HS-5 (cell line): ENCODE results near the gene NUP35.
"Not testable (repeated sequence)": the region's sequence is repeated elsewhere in the genome, so short reads cannot be mapped to it uniquely, and the experiment has no call there.

ENCODE experiments used
- DNase-seq: peaks from one replicate; pipeline ENCODE4 v3.0.0-alpha.2; 2012; ENCODE audit warnings: low read depth

The NUP35 gene

DNA sequence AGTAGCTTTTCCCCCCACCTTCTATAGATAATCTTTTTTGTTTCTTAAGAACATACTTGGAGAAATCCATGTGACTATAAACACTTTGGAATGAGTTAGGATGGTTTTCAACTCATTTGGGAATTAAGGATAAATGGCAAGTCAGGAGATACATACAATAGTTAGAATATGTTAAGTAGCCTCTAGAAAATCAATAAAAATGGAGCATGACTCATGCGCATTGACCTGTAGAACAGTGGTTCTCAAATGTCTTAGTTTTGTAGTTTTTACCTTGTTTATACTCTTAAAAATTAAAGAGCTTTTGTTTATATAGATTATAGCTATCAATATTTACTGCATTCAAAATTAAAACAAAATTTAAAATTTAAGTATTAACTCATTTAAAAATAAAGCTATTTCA, 24.7 kb downstream of the NUP35 start:
- no peak for DNase-seq

GRCh38 chr2:183149489-183149888, 25.2 kb downstream of the NUP35 start:
- DNase-seq: no peak

DNA sequence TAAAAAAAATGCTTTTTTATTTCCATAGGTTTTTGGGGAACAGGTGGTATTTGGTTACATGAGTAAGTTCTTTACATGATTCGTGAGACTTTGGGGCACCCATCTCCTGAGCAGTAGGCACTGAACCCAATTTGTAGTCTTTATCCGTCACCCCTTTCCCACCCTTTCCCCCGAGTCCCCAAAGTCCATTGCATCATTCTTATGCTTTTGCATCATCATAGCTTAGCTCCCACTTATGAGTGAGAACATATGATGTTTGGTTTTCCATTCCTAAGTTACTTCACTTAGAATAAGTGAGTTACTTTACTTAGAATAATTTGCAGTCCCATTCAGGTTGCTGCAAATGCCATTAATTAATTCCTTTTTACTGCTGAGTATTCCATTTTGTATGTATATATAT, 28.0 kb downstream of the NUP35 start:
- not testable (repeated sequence) for DNase-seq

GRCh38 chr2:183153967-183154366, 29.7 kb downstream of the NUP35 start:
- DNase-seq: no peak

- not testable (repeated sequence) for DNase-seq
These were observed 30.5 kb downstream of the NUP35 start for GRCh38 chr2:183154772-183155171.

- DNase-seq: no peak
These were observed 32.9 kb downstream of the NUP35 start for GRCh38 chr2:183157131-183157530.

DNA sequence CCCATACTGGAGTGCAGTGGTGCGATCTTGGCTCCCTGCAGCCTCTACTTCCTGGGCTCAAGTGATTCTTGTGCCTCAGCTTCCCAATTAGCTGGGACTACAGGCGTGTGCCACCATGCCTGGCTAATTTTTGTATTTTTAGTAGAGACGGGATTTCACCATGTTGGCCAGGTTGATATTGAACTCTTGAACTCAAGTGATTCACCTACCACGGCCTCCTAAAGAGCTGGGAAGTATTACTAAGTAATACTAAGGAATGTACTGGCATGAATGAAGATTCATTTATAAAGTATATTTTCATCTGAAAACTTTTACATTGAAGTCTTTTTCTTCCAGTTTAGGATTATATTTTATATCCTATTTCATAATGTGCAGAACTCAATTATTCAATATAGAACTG, 38.1 kb downstream of the NUP35 start:
- DNase-seq: peak; percentile 28

- no peak for DNase-seq
These were observed 39.8 kb downstream of the NUP35 start for GRCh38 chr2:183163821-183164649.

DNA sequence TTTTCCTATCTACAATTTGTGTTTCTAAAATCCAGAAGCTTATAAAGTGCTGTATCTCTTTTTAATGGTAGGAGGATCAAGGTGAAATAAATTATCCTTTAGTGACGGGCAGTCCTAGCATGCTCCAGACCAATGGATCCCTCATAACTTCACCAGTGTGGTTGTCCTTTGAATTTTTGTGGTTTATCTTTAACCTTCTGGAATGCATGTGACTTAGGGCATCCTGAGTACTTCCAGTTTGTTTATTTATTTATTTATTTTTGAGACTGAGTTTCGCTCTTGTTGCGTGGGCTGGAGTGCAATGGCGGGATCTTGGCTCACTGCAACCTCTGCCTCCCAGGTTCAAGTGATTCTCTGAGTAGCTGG, 40.4 kb downstream of the NUP35 start:
- no peak for DNase-seq

DNA sequence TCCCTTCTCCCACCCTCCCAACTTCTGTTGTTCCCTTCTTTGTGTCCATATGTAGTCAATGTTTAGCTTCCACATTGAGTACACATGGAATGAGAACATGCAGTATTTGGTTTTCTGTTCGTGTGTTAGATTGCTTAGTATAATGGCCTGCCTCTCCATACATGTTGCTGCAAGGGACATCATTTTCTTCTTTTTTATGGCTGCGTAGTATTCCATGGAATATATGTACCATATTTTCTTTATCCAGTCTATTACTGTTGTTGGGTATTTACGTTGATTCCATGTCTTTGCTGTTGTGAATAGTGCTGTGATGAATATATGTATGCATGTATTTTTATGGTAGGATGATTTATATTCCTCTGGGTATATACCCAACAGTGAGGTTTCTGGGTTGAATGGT, 42.0 kb downstream of the NUP35 start:
- DNase-seq: no peak

DNA sequence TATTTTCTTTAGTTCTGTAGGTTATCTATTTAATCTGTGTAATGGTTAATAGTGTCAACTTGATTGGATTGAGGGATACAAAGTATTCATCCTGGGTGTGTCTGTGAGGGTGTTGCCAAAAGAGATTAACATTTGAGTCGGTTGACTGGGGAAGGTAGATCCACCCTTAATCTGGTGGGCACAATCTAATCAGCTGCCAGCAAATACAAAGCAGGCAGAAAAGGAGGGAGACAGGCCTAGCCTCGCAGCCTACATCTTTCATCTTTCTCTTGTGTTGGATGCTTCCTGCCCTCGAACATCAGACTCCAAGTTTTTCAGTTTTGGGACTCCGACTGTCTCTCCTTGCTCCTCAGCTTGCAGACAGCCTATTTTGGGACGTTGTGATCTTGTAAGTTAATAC, 42.7 kb downstream of the NUP35 start:
- DNase-seq: not testable (repeated sequence)

GRCh38 chr2:183172220-183172887, 48.1 kb downstream of the NUP35 start:
- no peak for DNase-seq

DNA sequence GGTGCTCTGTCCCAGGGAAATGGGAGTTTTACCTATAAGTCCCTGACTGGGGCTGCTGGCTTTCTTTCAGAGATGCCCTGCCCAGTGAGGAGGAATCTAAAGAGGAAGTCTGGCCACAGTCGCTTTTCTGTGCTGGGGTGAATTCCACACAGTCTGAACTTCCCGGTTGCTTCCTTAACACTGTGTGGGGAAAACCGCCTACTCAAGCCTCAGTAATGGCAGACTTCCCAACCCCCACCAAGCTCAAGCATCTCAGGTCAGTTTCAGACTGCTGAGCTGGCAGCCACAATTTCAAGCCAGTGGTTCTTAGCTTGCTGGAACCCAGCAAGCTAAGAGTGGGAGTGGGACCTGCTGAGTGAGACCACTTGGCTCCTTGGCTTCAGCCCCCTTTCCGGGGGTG, 54.9 kb downstream of the NUP35 start:
- no peak for DNase-seq

- no peak for DNase-seq
These were observed 61.3 kb downstream of the NUP35 start for GRCh38 chr2:183185534-183185933.

DNA sequence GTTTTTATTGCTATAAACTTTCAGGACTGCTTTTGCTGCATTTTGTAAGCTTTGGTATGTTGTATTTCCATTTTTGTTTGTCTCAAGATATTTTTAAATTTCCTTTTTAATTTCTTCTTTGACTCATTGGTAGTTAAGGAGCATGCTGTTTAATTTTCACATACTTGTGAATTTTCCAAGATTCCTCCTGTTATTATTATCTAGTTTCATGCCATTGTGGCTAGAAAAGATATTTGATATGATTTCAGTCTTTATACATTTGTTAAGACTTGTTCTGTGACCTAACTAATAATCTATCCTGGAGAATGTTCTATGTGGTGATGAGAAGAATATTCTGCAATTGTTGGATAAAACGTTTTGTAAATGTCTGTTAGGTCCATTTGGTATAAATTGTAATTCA, 62.1 kb downstream of the NUP35 start:
- DNase-seq: no peak

GRCh38 chr2:183186766-183187165, 62.5 kb downstream of the NUP35 start:
- DNase-seq: no peak

- no peak for DNase-seq
These were observed 68.1 kb downstream of the NUP35 start for GRCh38 chr2:183192343-183192742.

- DNase-seq: no peak
These were observed 69.7 kb downstream of the NUP35 start for GRCh38 chr2:183193904-183194303.

DNA sequence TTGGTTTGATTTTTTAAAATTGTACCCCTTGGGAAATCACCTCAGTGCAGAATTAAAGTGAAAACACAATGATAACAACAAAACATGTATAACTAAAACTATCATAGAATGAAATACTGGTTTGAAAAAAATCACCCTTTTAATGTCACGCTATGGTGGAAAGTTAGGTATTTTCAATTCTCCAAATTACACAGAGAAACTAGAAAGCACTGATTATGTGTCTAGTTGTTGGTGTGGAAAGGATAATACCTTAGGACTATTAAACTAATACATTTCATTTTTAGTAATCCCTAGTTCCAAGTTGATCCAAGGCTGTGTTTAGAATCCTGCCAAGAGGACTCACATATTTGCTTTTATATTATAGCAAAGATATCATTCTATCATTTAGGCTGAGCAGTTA, 71.2 kb downstream of the NUP35 start:
- DNase-seq: no peak

DNA sequence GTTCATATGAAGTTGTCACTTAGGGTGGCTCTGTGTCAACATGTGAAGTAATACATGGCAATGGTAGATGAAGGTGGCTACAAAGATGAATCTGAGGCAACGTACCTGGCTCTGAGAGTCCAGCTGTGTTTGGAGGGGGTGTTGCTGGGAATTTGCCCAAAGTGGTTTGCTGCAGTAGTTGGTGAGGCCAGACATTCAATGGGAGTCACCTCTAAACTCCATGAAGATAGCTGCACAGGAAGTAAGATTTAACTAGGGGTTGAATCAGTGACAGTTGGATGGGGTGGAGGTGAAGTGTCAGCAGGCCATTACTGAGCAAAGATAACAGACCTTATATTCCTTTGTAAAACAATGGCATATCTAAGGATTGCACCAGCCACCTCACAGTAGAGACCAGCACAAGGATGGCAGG, 71.8 kb downstream of the NUP35 start:
- DNase-seq: no peak

- no peak for DNase-seq
These were observed 80.2 kb downstream of the NUP35 start for GRCh38 chr2:183204397-183204796.

- DNase-seq: peak; percentile 13
These were observed 82.9 kb downstream of the NUP35 start for GRCh38 chr2:183207110-183207509.

- DNase-seq: no peak
These were observed 85.3 kb downstream of the NUP35 start for GRCh38 chr2:183209395-183210028.
